Brain pericyte (primary cell): ENCODE results near the gene AMER2.

ENCODE experiments used
- DNase-seq: peaks from one replicate; pipeline ENCODE4 v3.0.0-alpha.2; 2012; ENCODE audit warnings: low read depth, low spot score

Gene AMER2

GRCh38 chr13:25171517-25172302 is at the start of gene AMER2:
AMER2 (minus strand) TSS chr13:25172288; CDS start chr13:25171619, 669 bp downstream.
- DNase-seq = no peak

DNA sequence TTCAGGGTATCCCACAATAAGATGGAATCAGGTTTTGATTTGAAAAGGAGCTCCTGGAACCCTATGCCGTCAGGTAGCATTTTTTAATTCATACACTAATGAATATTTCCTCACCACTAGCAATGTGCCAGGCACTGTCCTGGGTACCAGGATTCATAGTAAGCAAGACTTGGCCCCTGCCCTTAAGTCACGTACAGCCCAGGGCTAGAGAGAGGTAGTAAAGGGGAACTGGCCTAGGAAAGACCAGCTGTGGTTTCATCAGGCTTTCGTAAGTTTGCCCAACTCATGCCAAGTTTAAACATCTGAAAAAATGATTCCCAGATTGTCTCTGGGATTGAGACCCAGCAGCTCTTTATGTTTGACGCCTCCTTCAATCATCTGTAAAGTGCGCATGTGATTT is 45.9 kb upstream of the AMER2 start:
- no peak for DNase-seq

DNA sequence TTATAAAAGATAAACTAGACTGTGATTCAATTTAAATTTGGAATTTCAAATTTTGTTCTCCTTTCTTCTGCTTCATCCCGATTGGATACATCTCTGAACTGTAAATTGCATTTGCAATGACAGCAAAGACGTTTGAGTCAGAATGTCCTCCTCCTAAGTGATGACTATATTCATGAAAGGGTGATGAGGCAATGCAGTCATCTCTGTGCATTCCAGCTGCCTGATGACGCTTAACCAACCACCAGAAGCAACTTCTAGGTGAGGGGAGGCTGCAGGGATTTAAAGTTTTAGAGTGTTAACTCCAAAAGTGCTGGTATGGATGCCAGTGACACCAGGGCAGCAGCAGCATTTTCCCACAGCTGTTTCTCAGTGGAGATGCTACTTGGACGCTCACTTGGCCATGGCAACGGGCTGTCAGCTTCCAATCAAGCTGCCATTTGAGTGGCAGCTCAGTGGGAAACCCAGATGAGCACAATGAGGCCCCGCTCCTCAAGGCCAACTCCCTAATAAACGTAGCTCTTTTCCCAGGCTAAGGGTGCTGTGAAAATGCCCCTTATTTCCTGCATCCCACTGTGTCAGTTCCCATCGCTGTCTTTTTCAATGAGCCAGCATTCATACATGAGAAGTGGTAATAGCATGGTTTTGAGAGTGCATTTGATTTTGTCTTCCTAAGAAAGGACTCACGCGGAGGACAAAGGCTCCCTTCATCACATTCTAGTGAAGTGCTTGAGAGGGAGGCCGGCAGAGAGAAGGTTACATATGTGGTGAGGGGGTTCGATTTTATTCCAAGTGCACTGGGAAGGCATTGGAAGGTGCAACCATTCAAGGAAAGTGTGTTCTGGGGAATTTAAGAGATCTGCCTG is 45.2 kb upstream of the AMER2 start:
- DNase-seq = no peak

DNA sequence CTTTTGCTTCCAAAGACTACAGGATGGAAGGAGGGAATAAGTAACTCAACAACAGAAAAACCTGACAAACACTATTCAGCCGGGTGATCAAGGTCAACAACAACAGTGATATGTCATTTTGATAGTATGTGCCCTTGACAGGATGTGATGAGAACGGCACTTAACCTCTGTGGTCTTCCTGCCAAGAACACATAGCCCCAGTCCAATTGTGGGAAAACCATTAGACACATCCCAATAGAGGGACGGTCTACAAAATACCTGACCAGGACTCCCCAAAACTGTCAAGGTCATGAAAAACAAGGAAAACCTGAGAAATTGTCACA is 43.1 kb upstream of the AMER2 start:
- DNase-seq = no peak

DNA sequence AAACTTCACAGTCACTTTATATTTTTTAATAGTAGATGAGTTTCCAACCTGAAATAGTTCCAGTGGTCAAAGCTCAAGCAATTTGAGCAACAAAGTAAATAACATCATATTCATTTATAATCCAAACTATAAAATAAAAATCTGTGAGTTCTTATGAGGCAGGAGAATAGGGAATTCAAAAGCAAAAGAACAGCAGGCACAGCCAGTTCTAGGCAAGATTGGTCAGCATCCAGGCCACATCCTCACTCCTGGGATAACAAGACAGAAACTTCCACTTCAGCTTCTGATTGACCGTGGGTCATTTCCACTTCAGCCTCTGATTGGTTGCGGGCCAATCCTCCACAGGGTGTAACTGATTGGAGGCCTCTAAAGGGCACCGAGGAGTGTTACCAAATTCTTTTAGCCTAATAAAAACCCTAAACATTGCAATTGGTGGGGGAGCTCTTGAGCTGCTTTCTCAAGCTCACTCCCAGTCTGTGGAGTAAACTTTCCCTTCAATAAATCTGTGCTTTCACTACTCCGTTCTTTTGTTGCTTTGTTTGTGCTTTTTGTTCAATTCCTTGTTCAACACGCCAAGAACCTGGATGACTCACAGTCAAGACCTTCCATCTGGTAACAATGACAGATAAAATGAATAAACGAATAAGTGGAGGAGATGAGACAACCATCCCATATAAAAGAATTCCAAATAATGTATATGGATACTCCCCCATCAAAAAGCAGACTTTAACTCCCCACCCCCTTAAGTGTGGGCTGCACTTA is 42.6 kb upstream of the AMER2 start:
- no peak for DNase-seq

- no peak for DNase-seq
Observed at GRCh38 chr13:25213715-25214114, 41.6 kb upstream of the AMER2 start.

- no peak for DNase-seq
Observed at GRCh38 chr13:25210842-25211569, 38.9 kb upstream of the AMER2 start.

GRCh38 chr13:25207291-25207810 is 35.3 kb upstream of the AMER2 start:
- no peak for DNase-seq

- no peak for DNase-seq
Observed at GRCh38 chr13:25204863-25205262, 32.8 kb upstream of the AMER2 start.

- DNase-seq = no peak
Observed at GRCh38 chr13:25203127-25203740, 31.1 kb upstream of the AMER2 start.

DNA sequence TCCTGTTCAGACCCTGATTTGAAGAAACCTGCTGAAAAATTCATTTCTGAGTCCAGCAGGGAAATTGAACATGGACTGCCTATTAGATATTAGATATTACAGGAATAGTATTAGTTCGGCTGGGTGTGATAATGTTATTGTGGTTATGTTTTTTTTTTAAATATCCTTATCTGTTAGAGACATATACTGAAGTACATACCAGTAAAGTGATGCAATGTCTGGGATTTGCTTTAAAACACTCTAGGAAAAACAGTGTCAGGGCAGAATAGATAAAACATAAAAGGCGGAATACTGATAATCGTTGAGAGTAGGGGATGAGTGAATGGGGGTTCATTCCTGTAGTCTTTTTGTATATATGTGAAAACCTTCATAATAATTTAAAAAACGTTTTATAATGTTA is 28.7 kb upstream of the AMER2 start:
- DNase-seq = no peak

DNA sequence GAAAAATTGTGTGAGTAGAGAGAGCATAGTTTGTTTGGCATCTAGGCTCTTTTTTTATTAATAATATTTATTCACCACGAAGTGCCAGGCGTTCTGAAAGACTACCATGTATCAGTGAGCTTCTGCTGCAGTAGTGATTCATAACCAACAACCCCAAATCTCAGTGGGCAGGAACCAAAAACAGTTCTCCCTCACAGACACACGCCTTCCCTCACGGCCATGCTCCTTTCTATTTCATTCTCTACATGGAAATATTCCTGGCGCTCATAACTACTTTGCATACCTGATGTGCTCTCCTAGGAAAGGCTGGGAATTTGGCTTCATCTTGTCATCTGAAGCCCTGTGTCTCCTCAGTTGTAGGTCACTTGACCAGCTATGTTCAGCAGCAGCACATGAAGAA is 26.6 kb upstream of the AMER2 start:
- DNase-seq = no peak

DNA sequence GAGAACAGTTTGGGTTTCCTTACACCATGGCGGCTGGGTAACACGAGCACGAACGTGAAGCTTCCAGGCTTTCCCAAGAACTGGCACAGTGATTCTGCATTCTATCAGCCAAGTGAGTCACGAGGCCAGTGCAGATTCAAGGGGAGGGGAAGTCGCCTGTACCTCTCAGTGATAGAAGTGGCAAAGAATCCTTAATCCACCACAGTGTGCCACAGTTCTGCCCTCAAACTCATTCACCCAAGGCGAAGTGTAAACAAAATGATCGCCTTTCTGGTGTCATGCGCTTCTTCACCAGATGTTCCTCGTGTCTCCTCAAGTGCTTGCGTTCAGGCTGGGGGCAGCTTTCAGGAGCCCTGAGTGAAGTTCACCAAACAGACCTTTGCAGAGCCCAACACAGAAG is 24.9 kb upstream of the AMER2 start:
- no peak for DNase-seq

GRCh38 chr13:25192936-25193335 is 20.8 kb upstream of the AMER2 start:
- DNase-seq = no peak

DNA sequence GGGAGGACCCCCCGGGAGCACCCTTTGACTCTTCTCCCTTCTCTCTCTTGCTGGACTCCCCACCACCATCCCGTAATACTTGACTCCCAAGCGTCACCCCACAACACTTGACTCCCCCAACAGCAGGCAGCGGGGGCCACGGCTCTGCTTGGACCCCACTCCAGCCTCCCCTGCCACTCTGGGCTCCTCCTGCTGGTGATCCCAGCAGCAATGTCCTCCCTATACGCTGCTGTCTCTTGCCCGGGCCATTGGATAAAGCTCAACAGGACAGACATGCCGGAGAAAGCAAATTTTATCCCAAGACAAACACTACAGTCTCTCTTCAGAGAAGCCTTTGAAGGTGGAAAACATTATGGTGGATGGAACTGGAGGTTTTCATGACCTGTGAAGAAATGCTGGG is 20.4 kb upstream of the AMER2 start:
- DNase-seq = no peak

DNA sequence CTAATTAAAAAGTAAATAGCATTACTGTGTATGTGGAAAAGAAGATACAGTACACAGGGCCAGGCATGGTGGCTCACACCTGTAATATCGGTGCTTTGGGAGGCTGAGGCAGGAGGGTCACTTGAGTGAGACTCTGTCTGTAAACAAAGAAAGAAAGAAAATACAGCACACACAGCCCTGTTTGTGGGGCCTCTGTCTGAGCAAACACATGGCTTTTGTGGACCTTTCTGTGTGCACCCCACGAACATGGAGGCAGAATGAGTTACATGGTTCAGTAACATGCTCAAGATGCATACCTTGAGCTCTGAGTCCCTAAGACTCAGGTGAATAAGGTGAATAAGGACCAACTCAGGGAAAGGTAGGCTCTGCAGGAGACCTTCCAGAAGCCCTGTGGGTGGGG is 20.0 kb upstream of the AMER2 start:
- DNase-seq = no peak

DNA sequence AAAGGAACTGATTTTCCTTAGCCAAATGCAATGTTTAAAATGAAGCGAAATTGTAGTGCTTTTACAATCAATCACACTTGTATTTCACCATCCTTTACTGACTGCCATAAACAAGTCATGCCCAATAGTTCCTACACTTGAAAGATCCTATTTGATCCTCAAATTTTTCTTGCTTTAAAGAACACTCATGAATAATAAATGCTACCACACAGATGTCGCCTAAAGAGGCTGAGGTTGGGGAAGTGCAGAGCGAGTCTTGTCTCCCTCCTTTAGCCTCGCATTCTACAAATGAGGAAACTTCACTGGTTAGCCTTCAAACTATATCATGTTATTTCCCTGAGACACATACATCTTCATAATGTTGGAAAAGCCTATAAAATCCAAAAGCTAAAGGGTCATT is 18.7 kb upstream of the AMER2 start:
- DNase-seq = no peak

DNA sequence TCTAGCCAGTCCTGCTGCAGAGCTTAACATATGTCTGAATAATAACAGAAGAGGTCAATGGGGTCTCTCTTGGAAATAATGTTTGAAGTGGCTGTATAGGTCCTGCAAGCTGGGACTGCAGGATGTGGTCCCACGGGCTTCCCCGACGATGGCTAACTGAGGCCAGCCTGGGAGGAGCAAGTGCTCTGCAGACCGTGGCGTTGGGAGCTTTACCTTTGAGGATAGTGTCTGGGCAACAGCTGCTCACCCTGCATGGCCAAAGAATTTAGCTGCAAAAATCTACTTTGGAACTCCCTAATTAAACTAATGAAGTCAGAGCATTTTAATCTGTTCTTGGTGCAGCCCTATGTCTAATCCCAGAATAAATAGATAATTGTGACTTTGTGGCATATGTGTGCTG is 18.2 kb upstream of the AMER2 start:
- no peak for DNase-seq

DNA sequence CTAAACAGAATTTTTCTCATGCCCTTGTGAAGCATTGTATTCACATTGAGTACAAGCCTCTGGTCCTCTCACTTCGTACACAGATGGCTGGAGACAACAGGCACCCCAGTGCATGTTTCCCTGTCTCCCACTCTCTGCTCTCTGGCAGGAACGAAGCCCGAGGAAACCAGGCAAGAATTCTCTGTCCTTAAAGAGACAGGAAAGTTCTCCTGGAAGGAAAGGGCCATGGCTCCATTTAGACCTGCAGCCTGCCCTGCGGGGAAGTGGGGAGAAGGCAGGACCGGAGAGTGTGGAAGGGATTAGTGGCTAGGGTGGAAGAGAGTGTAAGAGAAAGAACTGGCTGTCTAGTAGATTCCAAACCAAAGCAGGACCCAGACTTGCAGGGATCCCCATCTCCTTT is 15.5 kb upstream of the AMER2 start:
- no peak for DNase-seq

GRCh38 chr13:25186187-25186586 is 14.1 kb upstream of the AMER2 start:
- DNase-seq = no peak

GRCh38 chr13:25181597-25181996 is 9.5 kb upstream of the AMER2 start:
- no peak for DNase-seq
